ENCODE results near the gene CNTN5.

GRCh38 chr11:99865951-99866350, 845.2 kb downstream of the CNTN5 start:
- TF ChIP-seq CTCF (IDR thresholded peaks at IDR 0.05) = no peak
- no peak for TF ChIP-seq EZH2 (IDR thresholded peaks at IDR 0.05; ENCODE audit: borderline replicate concordance, insufficient read depth, low read depth, low read length, poor library complexity, severe bottlenecking)

Data from B cell (primary cell).